Measurements from ENCODE around the gene LIMA1.
"Not testable (repeated sequence)": the region's sequence is repeated elsewhere in the genome, so short reads cannot be mapped to it uniquely, and the experiment has no call there.

The LIMA1 gene

GRCh38 chr12:50290692-50291091, 7.4 kb upstream of the LIMA1 start:
- H3K4me3 ChIP-seq, H3K27ac ChIP-seq: not testable (repeated sequence)

GRCh38 chr12:50287271-50287670, 4.0 kb upstream of the LIMA1 start:
- Histone ChIP-seq H3K4me3 (no peak overlapping the region), H3K27ac (no peak overlapping the region)

- no peak overlapping the region for H3K27ac ChIP-seq
- no peak overlapping the region for H3K4me3 ChIP-seq
Measured at GRCh38 chr12:50285253-50285652, 1.9 kb upstream of the LIMA1 start.

- Histone ChIP-seq H3K27ac (peak overlapping the region in 17 of 21 experiments; percentile 9 to 89 (median 82)), H3K4me3 (peak overlapping the region; percentile 52 to 86 (median 80))
Measured at GRCh38 chr12:50282721-50283228, 545 bp downstream of the LIMA1 start.

GRCh38 chr12:50279501-50279900, 3.8 kb downstream of the LIMA1 start:
- H3K4me3 ChIP-seq = no peak overlapping the region
- no peak overlapping the region for H3K27ac ChIP-seq

- Histone ChIP-seq H3K27ac (peak overlapping the region in 3 of 21 experiments; percentile 11 to 37 (median 20)), H3K4me3 (no peak overlapping the region)
Measured at GRCh38 chr12:50276912-50277671, 6.2 kb downstream of the LIMA1 start.

- Histone ChIP-seq H3K27ac (peak overlapping the region in 4 of 21 experiments; percentile 5 to 52 (median 23)), H3K4me3 (no peak overlapping the region)
Measured at GRCh38 chr12:50276068-50276467, 7.3 kb downstream of the LIMA1 start.

GRCh38 chr12:50275556-50275955, 7.8 kb downstream of the LIMA1 start:
- H3K4me3 ChIP-seq = no peak overlapping the region
- peak overlapping the region in 7 of 21 experiments; percentile 2 to 52 (median 15) for H3K27ac ChIP-seq

- H3K4me3 ChIP-seq = not testable (repeated sequence)
- H3K27ac ChIP-seq = peak overlapping the region in 5 of 21 experiments; percentile 12 to 52 (median 26)
Measured at GRCh38 chr12:50275127-50275526, 8.2 kb downstream of the LIMA1 start.

GRCh38 chr12:50271724-50272247, 11.5 kb downstream of the LIMA1 start:
- Histone ChIP-seq H3K27ac (peak overlapping the region in 17 of 21 experiments; percentile 4 to 86 (median 56)), H3K4me3 (no peak overlapping the region)

GRCh38 chr12:50268482-50268881, 14.8 kb downstream of the LIMA1 start:
- Histone ChIP-seq H3K27ac (no peak overlapping the region), H3K4me3 (no peak overlapping the region)

GRCh38 chr12:50265770-50266524, 17.4 kb downstream of the LIMA1 start:
- Histone ChIP-seq H3K4me3 (no peak overlapping the region), H3K27ac (peak overlapping the region in 1 of 21 experiments; percentile 5)

GRCh38 chr12:50263832-50264231, 19.5 kb downstream of the LIMA1 start:
- Histone ChIP-seq H3K27ac (no peak overlapping the region), H3K4me3 (no peak overlapping the region)

GRCh38 chr12:50261654-50262053, 21.7 kb downstream of the LIMA1 start:
- no peak overlapping the region for H3K27ac ChIP-seq
- no peak overlapping the region for H3K4me3 ChIP-seq

- Histone ChIP-seq H3K4me3 (no peak overlapping the region), H3K27ac (peak overlapping the region in 13 of 21 experiments; percentile 35 to 76 (median 58))
Measured at GRCh38 chr12:50258167-50258551, 25.2 kb downstream of the LIMA1 start.

GRCh38 chr12:50257236-50258166, 25.8 kb downstream of the LIMA1 start:
- Histone ChIP-seq H3K27ac (peak overlapping the region in 12 of 21 experiments; percentile 35 to 76 (median 58)), H3K4me3 (no peak overlapping the region)

- Histone ChIP-seq H3K27ac (peak overlapping the region in 1 of 21 experiments; percentile 76), H3K4me3 (no peak overlapping the region)
Measured at GRCh38 chr12:50256761-50257160, 26.6 kb downstream of the LIMA1 start.

GRCh38 chr12:50252977-50253602, 30.2 kb downstream of the LIMA1 start:
- H3K27ac ChIP-seq = peak overlapping the region in 2 of 21 experiments; percentile 27 to 31
- H3K4me3 ChIP-seq = no peak overlapping the region

Measured in skin epidermis (tissue), 12 donors.